Lung (tissue), 12 donors: ENCODE data around the gene NR6A1. TPM values are rescaled to one million over a fixed set of nuclear protein-coding genes. Genes with fewer than 3 reads are reported as not detected.

ENCODE experiments used
- ATAC-seq: fragments of 200-7000 bp; cut with Tn5 transposase; one replicate; pipeline ENCODE4 v1.9.1; 2020; ENCODE audit warnings: moderate number of reproducible peaks; ENCODE audit not compliant: insufficient read depth, low FRiP score
- DNase-seq, 3 donors: peaks; one replicate each; pipeline ENCODE4 v3.0.0-alpha.2; 2013 to 2017
- H3K27ac ChIP-seq, 2 donors: one replicate each; pipeline ENCODE4 v1.5.1; 2013; ENCODE audit warnings: mild to moderate bottlenecking in 2 of 2, moderate library complexity in 2 of 2, control low read depth in 1 of 2, inconsistent platforms in 1 of 2, low read depth in 1 of 2, low read length in 1 of 2
- H3K27me3 ChIP-seq, 3 donors: one replicate each; pipeline ENCODE4 v1.5.1; 2013; ENCODE audit warnings: low read length in 2 of 3; ENCODE audit not compliant: control insufficient read depth in 3 of 3, insufficient read depth in 3 of 3
- H3K36me3 ChIP-seq, 4 donors: one replicate each; pipeline ENCODE4 v1.5.1; 2013; ENCODE audit warnings: low read length in 4 of 4, mild to moderate bottlenecking in 1 of 4, moderate library complexity in 1 of 4; ENCODE audit not compliant: control insufficient read depth in 4 of 4, insufficient read depth in 4 of 4
- H3K4me1 ChIP-seq, 5 donors: one replicate each; pipeline ENCODE4 v1.5.1; 2013; ENCODE audit warnings: low read length in 5 of 5, mild to moderate bottlenecking in 2 of 5, moderate library complexity in 1 of 5; ENCODE audit not compliant: control insufficient read depth in 5 of 5, insufficient read depth in 5 of 5
- H3K4me3 ChIP-seq: one replicate; pipeline ENCODE4 v1.5.1; 2013; ENCODE audit warnings: mild to moderate bottlenecking, control low read depth, moderate library complexity
- H3K9ac ChIP-seq, 2 donors: one replicate each; pipeline ENCODE4 v1.5.1; 2013; ENCODE audit warnings: low read length in 2 of 2, control low read depth in 1 of 2; ENCODE audit not compliant: insufficient read depth in 1 of 2
- H3K9me3 ChIP-seq, 4 donors: one replicate each; pipeline ENCODE4 v1.5.1; 2013; ENCODE audit warnings: low read length in 3 of 4, mild to moderate bottlenecking in 1 of 4, moderate library complexity in 1 of 4; ENCODE audit not compliant: control insufficient read depth in 4 of 4, insufficient read depth in 3 of 4
- WGBS, 2 donors: extraction: QIAGEN DNeasy Blood & Tissue Kit; methylation state at CpG; one replicate each; pipeline ENCODE4 v1.1.7; 2013; 5-methylcytosine and 5-hydroxymethylcytosine counted together
- polyA plus RNA-seq, 2 donors: library from polyadenylated mRNA; stranded (reverse); fragments of 200-250 nt; gene quantifications; one replicate each; pipeline ENCODE4 v1.2.1, GENCODE V29; 2013
- total RNA-seq, 2 donors: library from RNA; depleted of rRNA in 1 of 2; stranded (reverse); fragments of >200 nt in 1 of 2; gene quantifications; one replicate each; pipeline ENCODE4 v1.2.1, GENCODE V29; 2014 to 2021
- TF ChIP-seq, protein P1 (sequence below): IDR thresholded peaks from 2 replicates; pipeline ENCODE4 v1.5.1; 2012; ENCODE audit warnings: mild to moderate bottlenecking; ENCODE audit errors: control extremely low read depth, extremely low read depth
- donor health status: control.
- donor health status: control.
- donor health status: Bipolar disorder and iron deficiency.
- donor health status: healthy.
- donor health status: DM: yes; HTN: yes; CAD: no.

NR6A1 gene
- total and polyA plus RNA-seq, 4 donors: 0.94 to 4.0 (median 2.4) TPM

DNA sequence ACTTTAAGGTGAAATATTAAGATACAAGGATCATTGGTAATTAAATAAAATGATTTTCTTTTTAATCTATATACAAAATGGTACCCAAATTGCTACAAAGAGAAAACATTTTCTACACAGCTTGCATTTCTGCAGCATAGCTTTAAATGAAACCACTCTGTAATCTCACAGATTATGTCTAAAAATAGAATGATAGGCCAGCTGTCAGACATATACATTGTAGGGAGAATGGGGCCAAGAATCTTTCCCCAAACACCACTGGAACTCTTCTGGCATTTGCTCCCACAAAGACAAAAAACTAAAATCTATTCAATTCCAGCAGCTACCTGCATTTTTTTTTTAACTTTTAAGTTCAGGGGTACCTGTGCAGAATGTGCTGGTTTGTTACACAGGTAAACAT, 139.8 kb downstream of the NR6A1 start:
- DNase-seq (peak in 2 of 3 donors; percentile 28 to 59), ATAC-seq (no peak)
- Histone ChIP-seq H3K27me3 (no peaks in the 10 kb centered on the region), H3K27ac (no peak overlapping the region), H3K4me1 (no peaks in the 10 kb centered on the region), H3K4me3 (no peak overlapping the region), H3K36me3 (no peaks in the 10 kb centered on the region), H3K9me3 (no peaks in the 10 kb centered on the region), H3K9ac (no peak overlapping the region)
- TF ChIP-seq, protein P1, sequence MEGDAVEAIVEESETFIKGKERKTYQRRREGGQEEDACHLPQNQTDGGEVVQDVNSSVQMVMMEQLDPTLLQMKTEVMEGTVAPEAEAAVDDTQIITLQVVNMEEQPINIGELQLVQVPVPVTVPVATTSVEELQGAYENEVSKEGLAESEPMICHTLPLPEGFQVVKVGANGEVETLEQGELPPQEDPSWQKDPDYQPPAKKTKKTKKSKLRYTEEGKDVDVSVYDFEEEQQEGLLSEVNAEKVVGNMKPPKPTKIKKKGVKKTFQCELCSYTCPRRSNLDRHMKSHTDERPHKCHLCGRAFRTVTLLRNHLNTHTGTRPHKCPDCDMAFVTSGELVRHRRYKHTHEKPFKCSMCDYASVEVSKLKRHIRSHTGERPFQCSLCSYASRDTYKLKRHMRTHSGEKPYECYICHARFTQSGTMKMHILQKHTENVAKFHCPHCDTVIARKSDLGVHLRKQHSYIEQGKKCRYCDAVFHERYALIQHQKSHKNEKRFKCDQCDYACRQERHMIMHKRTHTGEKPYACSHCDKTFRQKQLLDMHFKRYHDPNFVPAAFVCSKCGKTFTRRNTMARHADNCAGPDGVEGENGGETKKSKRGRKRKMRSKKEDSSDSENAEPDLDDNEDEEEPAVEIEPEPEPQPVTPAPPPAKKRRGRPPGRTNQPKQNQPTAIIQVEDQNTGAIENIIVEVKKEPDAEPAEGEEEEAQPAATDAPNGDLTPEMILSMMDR: no peak

DNA sequence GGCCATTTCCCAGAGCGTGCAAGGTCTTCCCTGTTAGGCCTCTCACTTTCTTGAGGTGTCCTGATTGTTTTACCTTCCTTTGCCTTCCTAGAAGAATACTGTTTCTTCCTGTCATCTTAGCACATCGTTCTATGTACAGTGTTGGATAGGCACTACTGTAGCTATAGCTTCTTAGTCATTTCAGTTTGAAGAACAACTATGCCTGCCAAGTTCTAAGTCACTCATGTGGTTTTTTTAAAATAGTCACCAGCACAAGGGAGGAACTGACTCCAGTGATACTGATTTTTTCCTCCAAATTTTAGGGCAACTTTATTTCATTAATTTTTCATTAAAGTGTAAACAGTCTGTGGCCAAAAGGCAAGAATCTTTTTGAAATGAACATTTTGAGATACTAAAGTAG, 141.5 kb downstream of the NR6A1 start:
- Histone ChIP-seq H3K4me3 (no peak overlapping the region), H3K36me3 (no peaks in the 10 kb centered on the region), H3K27me3 (no peaks in the 10 kb centered on the region), H3K9me3 (no peaks in the 10 kb centered on the region), H3K27ac (no peak overlapping the region), H3K9ac (no peak overlapping the region), H3K4me1 (no peaks in the 10 kb centered on the region)
- WGBS, 2 donors: 61 to 71% methylated on average over 2 of the region's 2 CpGs
- no peak for ATAC-seq
- TF ChIP-seq, protein P1: no peak
- DNase-seq: peak in 1 of 3 donors; percentile 31

DNA sequence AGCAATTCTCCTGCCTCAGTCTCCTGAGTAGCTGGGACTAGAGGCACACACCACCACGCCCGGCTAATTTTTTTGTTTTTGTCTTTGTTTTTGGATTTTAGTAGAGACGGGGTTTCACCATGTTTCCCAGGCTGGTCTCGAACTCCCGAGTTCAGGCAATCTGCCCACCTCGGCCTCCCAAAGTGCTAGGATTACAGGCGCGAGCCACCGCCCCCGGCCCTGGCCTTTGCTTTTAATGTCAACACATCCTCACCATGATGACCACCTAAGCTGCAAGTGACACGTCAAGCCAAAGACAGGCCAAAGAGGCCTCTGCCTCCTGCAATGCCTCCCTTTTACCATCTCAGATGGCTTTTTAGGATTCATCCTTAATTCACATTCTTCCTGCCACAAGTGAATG, 142.4 kb downstream of the NR6A1 start:
- WGBS, 2 donors: 97 to 99% methylated on average over 11 of the region's 11 CpGs
- ATAC-seq: no peak
- Histone ChIP-seq H3K36me3 (no peaks in the 10 kb centered on the region), H3K27me3 (no peaks in the 10 kb centered on the region), H3K9me3 (no peaks in the 10 kb centered on the region), H3K4me1 (no peaks in the 10 kb centered on the region), H3K4me3 (no peak overlapping the region), H3K9ac (no peak overlapping the region), H3K27ac (no peak overlapping the region)
- TF ChIP-seq, protein P1: no peak
- no peak for DNase-seq

DNA sequence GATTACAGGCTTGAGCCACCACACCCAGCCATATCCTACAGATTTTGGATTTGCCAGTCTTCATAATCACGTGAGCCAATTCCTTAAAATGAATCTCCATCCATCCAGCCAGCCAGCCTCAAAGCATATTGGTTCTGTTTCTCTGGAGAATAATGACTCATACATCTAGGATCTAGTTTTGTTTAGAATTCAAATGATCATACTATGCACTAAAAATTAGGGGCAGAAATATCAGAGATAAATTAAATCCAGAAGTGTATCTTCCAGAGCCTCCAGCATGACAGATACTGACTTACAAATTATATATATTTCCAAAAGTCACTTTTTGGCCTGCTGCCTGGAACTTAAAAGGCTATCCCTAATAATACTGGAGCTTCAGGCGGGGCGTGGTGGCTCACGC, 144.8 kb downstream of the NR6A1 start:
- H3K36me3 ChIP-seq: no peaks in the 10 kb centered on the region
- no peak overlapping the region for H3K9ac ChIP-seq
- H3K9me3 ChIP-seq: no peaks in the 10 kb centered on the region
- DNase-seq: no peak
- peaks cover 0 to 6% (median 0%) of the 10 kb centered on the region in 5 donors for H3K4me1 ChIP-seq
- H3K4me3 ChIP-seq: no peak overlapping the region
- 93% methylated on average over 4 of the region's 4 CpGs for WGBS, 2 donors
- H3K27ac ChIP-seq: no peak overlapping the region
- no peak for ATAC-seq
- TF ChIP-seq, protein P1: no peak
- no peaks in the 10 kb centered on the region for H3K27me3 ChIP-seq
